C4-2B (cell line): ENCODE measurements around the gene CCNB3.

Source experiments
- H3K27ac ChIP-seq: fragments of 450-650 bp; 2 replicates; pipeline ENCODE4 v1.5.1; 2017
- ZFX ChIP-seq: fragments of 450-650 bp; IDR thresholded peaks from 2 replicates; pipeline ENCODE4 v1.6.1; 2017
- TF ChIP-seq, protein P1 (sequence below): fragments of 450-650 bp; conservative IDR thresholded peaks from 2 replicates; pipeline ENCODE4 v1.5.1; 2017; ENCODE audit warnings: mild to moderate bottlenecking

The CCNB3 gene

DNA sequence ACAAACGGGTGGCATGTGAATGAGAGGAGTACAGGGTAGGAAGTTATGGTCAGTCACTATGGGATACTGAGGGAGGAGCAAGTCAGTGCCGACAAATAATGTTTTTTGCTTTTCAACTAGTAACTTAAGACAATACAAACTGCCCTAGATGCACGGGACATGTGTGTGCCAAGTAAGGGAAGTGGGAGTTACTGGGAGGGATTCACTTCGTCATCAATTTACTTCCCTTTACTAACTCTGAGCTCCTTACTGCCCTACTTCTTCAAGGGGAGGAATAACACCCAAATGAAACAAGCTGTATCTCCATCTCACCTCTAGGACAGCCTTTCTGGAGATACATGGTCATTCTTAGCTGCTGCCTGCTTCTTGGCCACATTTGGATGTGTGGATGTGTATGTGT, 168.4 kb downstream of the CCNB3 start:
- no peak overlapping the region for H3K27ac ChIP-seq
- TF ChIP-seq, protein P1, sequence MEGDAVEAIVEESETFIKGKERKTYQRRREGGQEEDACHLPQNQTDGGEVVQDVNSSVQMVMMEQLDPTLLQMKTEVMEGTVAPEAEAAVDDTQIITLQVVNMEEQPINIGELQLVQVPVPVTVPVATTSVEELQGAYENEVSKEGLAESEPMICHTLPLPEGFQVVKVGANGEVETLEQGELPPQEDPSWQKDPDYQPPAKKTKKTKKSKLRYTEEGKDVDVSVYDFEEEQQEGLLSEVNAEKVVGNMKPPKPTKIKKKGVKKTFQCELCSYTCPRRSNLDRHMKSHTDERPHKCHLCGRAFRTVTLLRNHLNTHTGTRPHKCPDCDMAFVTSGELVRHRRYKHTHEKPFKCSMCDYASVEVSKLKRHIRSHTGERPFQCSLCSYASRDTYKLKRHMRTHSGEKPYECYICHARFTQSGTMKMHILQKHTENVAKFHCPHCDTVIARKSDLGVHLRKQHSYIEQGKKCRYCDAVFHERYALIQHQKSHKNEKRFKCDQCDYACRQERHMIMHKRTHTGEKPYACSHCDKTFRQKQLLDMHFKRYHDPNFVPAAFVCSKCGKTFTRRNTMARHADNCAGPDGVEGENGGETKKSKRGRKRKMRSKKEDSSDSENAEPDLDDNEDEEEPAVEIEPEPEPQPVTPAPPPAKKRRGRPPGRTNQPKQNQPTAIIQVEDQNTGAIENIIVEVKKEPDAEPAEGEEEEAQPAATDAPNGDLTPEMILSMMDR = no peak

DNA sequence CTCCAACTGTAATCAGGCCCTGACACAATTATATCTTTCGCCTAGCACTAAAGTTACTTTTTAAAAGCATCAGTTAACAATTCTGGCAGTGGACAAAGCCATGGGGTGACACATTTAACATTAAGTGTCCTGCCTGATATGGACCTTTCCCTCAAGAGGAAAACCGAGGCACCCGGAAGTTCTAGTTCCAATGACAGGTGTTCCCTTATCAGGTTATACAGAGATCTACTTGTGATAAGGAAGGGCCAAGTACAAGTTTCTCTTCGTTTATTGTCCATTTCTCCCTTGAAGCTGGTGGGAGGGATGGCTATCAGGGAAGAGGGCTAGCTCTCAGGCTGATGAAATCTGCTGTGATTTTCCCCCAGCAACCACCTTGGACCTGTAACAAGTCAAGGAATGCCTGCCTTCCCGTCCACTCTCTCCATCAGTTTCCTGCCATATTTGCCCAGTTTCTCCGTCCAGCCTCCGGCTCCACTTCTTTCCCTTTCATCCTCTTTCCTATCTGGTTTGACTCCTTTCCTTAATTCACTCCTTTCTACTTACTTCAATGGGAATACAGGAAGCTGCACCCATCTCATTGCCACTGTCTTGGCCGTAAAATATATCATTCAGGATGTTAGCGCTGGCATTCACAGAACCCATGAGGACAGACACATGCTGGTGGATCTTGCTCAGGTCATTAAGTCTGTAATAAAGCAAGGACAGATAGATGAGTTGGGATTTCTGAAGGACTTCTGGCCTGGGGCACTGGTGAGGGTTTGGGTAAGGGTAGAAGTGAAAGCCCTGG, 171.1 kb downstream of the CCNB3 start:
- peak overlapping the region; percentile 38; the same call in 1 of the 2 replicates for H3K27ac ChIP-seq
- no peak for TF ChIP-seq ZFX

DNA sequence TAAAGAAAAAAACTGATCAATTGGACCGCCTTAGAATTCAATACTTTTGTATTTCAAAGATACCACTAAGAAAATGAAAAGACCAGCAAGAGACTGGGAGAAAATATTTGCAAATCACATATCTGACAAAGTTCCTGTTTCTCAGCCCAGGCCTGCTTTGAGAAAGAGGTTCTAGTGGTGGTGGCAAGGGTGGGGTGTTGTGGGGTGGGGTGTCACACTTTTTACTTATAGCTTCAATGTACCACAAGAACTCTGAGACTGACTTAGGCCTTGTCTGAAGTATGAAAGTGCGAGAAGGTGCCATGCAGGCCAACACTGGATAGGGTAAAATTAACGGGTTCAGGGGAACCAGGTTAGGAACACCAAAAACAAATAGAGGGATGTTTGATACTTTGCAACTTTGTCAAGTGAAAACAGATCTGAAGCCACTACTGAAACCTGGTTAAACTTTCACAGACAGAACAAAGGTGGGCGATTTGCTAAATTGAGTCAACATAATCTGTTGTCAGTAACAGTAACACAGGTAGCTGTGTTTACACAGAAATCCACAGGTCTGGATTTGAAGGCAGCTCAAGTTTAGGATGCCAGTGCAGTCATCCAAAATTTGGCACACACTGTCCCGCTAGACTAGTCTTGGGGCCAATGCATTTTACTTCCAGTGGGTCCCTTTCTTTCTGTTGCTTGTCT, 177.3 kb downstream of the CCNB3 start:
- no peak overlapping the region for H3K27ac ChIP-seq
- TF ChIP-seq, protein P1 = no peak
- TF ChIP-seq ZFX = no peak

DNA sequence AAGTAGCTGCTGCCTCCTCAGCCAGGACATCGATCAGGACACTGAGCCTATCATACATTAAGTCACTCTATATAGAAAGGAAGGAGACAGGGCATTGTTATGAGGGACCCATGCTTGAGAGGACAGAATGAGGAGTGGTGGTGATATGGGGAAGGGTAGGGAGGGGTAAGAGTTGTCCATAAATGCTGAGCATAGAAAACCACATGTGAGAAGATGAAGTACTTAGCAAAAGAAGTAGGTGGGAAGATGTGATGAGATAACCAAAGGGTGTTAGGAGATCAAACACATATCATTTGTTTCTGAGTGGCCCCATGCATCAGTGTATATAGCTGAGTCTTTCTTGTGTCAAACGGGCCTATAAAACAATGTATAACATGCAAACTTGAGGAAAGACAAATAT, 182.0 kb downstream of the CCNB3 start:
- TF ChIP-seq, protein P1 = no peak
- TF ChIP-seq ZFX = no peak

DNA sequence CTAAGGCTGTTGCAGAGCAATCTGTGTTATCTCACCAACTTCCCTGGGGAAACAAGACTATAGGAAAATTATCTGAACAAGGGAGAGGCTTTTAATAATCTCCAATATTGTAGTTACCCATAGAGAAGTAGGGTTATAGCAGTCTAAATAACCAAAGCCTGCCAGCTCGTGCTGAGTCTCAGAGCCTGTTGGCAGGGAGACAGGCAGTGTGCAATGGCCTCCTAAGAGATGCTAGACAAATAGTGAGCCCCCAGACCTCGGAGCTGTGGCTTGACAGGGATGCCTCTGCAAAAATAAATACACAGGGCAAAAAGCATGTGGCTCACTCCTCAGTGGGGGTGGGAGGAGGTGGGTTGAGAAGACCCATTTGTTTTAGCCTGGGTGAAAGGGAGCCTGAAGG, 189.3 kb downstream of the CCNB3 start:
- TF ChIP-seq ZFX = no peak
- TF ChIP-seq, protein P1 = no peak
- no peak overlapping the region for H3K27ac ChIP-seq

More for the DNA sequence above, 182.0 kb downstream of the CCNB3 start:
- H3K27ac ChIP-seq = no peak overlapping the region
